ENCODE results near the gene CTU2. TPM values are rescaled to one million over a fixed set of nuclear protein-coding genes. Genes with fewer than 3 reads are reported as not detected.

The CTU2 gene
- total and polyA plus RNA-seq, 2 donors (not counting 1 experiment from before 2014, with no cell fraction given), result 7.6 to 11.9 TPM

- Histone ChIP-seq H2AFZ (ENCODE audit: low read length) (peak within 1 kb of the TSS; percentile 77), H3K27ac (ENCODE audit: insufficient read depth, low read length) (peak within 1 kb of the TSS; percentile 92), H3K9me3 (ENCODE audit: control insufficient read depth, insufficient read depth, low read depth, low read length) (no peaks in the 10 kb centered on the region), H3K4me3 (replicated peaks in 1 of 4; ENCODE audit: control extremely low read depth in 1 of 4, insufficient read depth in 1 of 4, low read depth in 3 of 4, low read length in 4 of 4) (peak within 1 kb of the TSS; percentile 75 to 96 (median 94)), H3K4me1 (ENCODE audit: control insufficient read depth, extremely low read depth, insufficient read depth, low read length) (no peaks in the 10 kb centered on the region), H3K36me3 (ENCODE audit: control insufficient read depth, insufficient read depth, low read length) (peaks cover 5% of the 10 kb centered on the region), H3K4me2 (ENCODE audit: extremely low read depth, insufficient read depth, low read length) (peak within 1 kb of the TSS; percentile 92), H3K79me2 (ENCODE audit: control insufficient read depth, insufficient read depth, low read length) (peaks cover 33% of the 10 kb centered on the region), H3K9ac (ENCODE audit: insufficient read depth, low read length) (peak within 1 kb of the TSS; percentile 79), H4K20me1 (ENCODE audit: control insufficient read depth, extremely low read depth, insufficient read depth, low read length) (no peaks in the 10 kb centered on the region), H3K27me3 (ENCODE audit: control insufficient read depth, insufficient read depth, low read length) (no peaks in the 10 kb centered on the region)
- DNase-seq (ENCODE audit: low read depth in 2 of 2), result peak; percentile 97 to 98
- TF ChIP-seq EZH2 (IDR thresholded peaks at IDR 0.05; ENCODE audit: low read length, missing control alignments) (no peak), CTCF (conservative IDR thresholded peaks at IDR 0.05 in 1 of 2, IDR thresholded peaks at IDR 0.05 in 1 of 2; ENCODE audit: low read depth in 1 of 2, low read length in 2 of 2) (no peak)
These were observed 43.3 kb upstream of the CTU2 start, which contains the start of gene MVD for GRCh38 chr16:88662843-88663606. Gene MVD, minus strand, starts transcription at chr16:88663091. Its CDS starts 11 bp downstream, at chr16:88663080.

GRCh38 chr16:88665148-88665547 is 41.2 kb upstream of the CTU2 start:
- Histone ChIP-seq H3K4me3 (replicated peaks in 1 of 4; ENCODE audit: control extremely low read depth in 1 of 4, insufficient read depth in 1 of 4, low read depth in 3 of 4, low read length in 4 of 4) (no peak overlapping the region), H3K79me2 (ENCODE audit: control insufficient read depth, insufficient read depth, low read length) (peaks cover 19% of the 10 kb centered on the region), H3K9ac (ENCODE audit: insufficient read depth, low read length) (no peak overlapping the region), H4K20me1 (ENCODE audit: control insufficient read depth, extremely low read depth, insufficient read depth, low read length) (no peaks in the 10 kb centered on the region), H3K4me2 (ENCODE audit: extremely low read depth, insufficient read depth, low read length) (no peak overlapping the region), H2AFZ (ENCODE audit: low read length) (no peak overlapping the region), H3K27ac (ENCODE audit: insufficient read depth, low read length) (no peak overlapping the region), H3K27me3 (ENCODE audit: control insufficient read depth, insufficient read depth, low read length) (no peaks in the 10 kb centered on the region), H3K36me3 (ENCODE audit: control insufficient read depth, insufficient read depth, low read length) (no peaks in the 10 kb centered on the region), H3K4me1 (ENCODE audit: control insufficient read depth, extremely low read depth, insufficient read depth, low read length) (no peaks in the 10 kb centered on the region), H3K9me3 (ENCODE audit: control insufficient read depth, insufficient read depth, low read depth, low read length) (no peaks in the 10 kb centered on the region)
- DNase-seq (ENCODE audit: low read depth in 2 of 2), result no peak
- TF ChIP-seq CTCF (conservative IDR thresholded peaks at IDR 0.05 in 1 of 2, IDR thresholded peaks at IDR 0.05 in 1 of 2; ENCODE audit: low read depth in 1 of 2, low read length in 2 of 2), result no peak
- no peak for TF ChIP-seq EZH2 (IDR thresholded peaks at IDR 0.05; ENCODE audit: low read length, missing control alignments)

GRCh38 chr16:88665570-88665969 is 40.7 kb upstream of the CTU2 start:
- no peaks in the 10 kb centered on the region for H3K27me3 ChIP-seq (ENCODE audit: control insufficient read depth, insufficient read depth, low read length)
- no peaks in the 10 kb centered on the region for H3K36me3 ChIP-seq (ENCODE audit: control insufficient read depth, insufficient read depth, low read length)
- H3K9me3 ChIP-seq (ENCODE audit: control insufficient read depth, insufficient read depth, low read depth, low read length), result no peaks in the 10 kb centered on the region
- DNase-seq (ENCODE audit: low read depth in 2 of 2), result no peak
- no peak for TF ChIP-seq CTCF (conservative IDR thresholded peaks at IDR 0.05 in 1 of 2, IDR thresholded peaks at IDR 0.05 in 1 of 2; ENCODE audit: low read depth in 1 of 2, low read length in 2 of 2)
- TF ChIP-seq EZH2 (IDR thresholded peaks at IDR 0.05; ENCODE audit: low read length, missing control alignments), result no peak
- no peak overlapping the region for H2AFZ ChIP-seq (ENCODE audit: low read length)
- H3K4me1 ChIP-seq (ENCODE audit: control insufficient read depth, extremely low read depth, insufficient read depth, low read length), result no peaks in the 10 kb centered on the region
- H3K27ac ChIP-seq (ENCODE audit: insufficient read depth, low read length), result no peak overlapping the region
- H3K79me2 ChIP-seq (ENCODE audit: control insufficient read depth, insufficient read depth, low read length), result peaks cover 18% of the 10 kb centered on the region
- no peaks in the 10 kb centered on the region for H4K20me1 ChIP-seq (ENCODE audit: control insufficient read depth, extremely low read depth, insufficient read depth, low read length)
- H3K4me3 ChIP-seq (replicated peaks in 1 of 4; ENCODE audit: control extremely low read depth in 1 of 4, insufficient read depth in 1 of 4, low read depth in 3 of 4, low read length in 4 of 4), result no peak overlapping the region
- no peak overlapping the region for H3K4me2 ChIP-seq (ENCODE audit: extremely low read depth, insufficient read depth, low read length)
- H3K9ac ChIP-seq (ENCODE audit: insufficient read depth, low read length), result no peak overlapping the region

Measured in fibroblast of lung (primary cell).